ENCODE measurements around the gene SUCLG2. TPM values are rescaled to one million over a fixed set of nuclear protein-coding genes. Genes with fewer than 3 reads are reported as not detected.

The SUCLG2 gene
- total and polyA plus RNA-seq, 10 of the 15 experiments (the other 5 are each of a cell fraction or from before 2014, with no cell fraction given), result 17.8 to 50.9 (median 37.2) TPM

GRCh38 chr3:67654099-67654843 is at the start of gene SUCLG2 (continued):
- TF ChIP-seq, protein P1, sequence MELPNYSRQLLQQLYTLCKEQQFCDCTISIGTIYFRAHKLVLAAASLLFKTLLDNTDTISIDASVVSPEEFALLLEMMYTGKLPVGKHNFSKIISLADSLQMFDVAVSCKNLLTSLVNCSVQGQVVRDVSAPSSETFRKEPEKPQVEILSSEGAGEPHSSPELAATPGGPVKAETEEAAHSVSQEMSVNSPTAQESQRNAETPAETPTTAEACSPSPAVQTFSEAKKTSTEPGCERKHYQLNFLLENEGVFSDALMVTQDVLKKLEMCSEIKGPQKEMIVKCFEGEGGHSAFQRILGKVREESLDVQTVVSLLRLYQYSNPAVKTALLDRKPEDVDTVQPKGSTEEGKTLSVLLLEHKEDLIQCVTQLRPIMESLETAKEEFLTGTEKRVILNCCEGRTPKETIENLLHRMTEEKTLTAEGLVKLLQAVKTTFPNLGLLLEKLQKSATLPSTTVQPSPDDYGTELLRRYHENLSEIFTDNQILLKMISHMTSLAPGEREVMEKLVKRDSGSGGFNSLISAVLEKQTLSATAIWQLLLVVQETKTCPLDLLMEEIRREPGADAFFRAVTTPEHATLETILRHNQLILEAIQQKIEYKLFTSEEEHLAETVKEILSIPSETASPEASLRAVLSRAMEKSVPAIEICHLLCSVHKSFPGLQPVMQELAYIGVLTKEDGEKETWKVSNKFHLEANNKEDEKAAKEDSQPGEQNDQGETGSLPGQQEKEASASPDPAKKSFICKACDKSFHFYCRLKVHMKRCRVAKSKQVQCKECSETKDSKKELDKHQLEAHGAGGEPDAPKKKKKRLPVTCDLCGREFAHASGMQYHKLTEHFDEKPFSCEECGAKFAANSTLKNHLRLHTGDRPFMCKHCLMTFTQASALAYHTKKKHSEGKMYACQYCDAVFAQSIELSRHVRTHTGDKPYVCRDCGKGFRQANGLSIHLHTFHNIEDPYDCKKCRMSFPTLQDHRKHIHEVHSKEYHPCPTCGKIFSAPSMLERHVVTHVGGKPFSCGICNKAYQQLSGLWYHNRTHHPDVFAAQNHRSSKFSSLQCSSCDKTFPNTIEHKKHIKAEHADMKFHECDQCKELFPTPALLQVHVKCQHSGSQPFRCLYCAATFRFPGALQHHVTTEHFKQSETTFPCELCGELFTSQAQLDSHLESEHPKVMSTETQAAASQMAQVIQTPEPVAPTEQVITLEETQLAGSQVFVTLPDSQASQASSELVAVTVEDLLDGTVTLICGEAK (IDR thresholded peaks at IDR 0.05; ENCODE audit: borderline replicate concordance), result no peak
- TF ChIP-seq MTA3 (IDR thresholded peaks at IDR 0.05; ENCODE audit: borderline replicate concordance, low read length), result no peak
- peak; percentile 86 for TF ChIP-seq GATAD2B (conservative IDR thresholded peaks at IDR 0.05; ENCODE audit: low read depth)
- no peak for TF ChIP-seq TARDBP (IDR thresholded peaks at IDR 0.05; ENCODE audit: borderline replicate concordance)
- TF ChIP-seq ZZZ3 (IDR thresholded peaks at IDR 0.05; ENCODE audit: control insufficient read depth, insufficient read length, low read depth), result no peak
- TF ChIP-seq NR2C1 (IDR thresholded peaks at IDR 0.05), result peak; percentile 49
- no peak for TF ChIP-seq KAT2A (conservative IDR thresholded peaks at IDR 0.05; ENCODE audit: control insufficient read depth, low read depth, low read length)
- 0 out of 2 replicates have a peak, but pooled peaks have one; percentile 14 for TF ChIP-seq ZSCAN29 (IDR thresholded peaks at IDR 0.05)
- no peak for TF ChIP-seq ZNF592 (IDR thresholded peaks at IDR 0.05)
- peak; percentile 17; the same call in 1 of the 3 replicates for TF ChIP-seq POU2F2 (IDR thresholded peaks at IDR 0.05; ENCODE audit: borderline replicate concordance, low read depth, low read length)
- TF ChIP-seq ZNF217 (IDR thresholded peaks at IDR 0.05), result no peak
- no peak for TF ChIP-seq SUZ12 (IDR thresholded peaks at IDR 0.05; ENCODE audit: unreplicated experiment)
- TF ChIP-seq, protein P2, sequence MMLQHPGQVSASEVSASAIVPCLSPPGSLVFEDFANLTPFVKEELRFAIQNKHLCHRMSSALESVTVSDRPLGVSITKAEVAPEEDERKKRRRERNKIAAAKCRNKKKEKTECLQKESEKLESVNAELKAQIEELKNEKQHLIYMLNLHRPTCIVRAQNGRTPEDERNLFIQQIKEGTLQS (IDR thresholded peaks at IDR 0.05; ENCODE audit: borderline replicate concordance, extremely low read depth, low read depth, low read length), result no peak
- peak; percentile 94 for TF ChIP-seq NR2F1 (conservative IDR thresholded peaks at IDR 0.05)
- peak; percentile 22; the same call in 1 of the 2 replicates for TF ChIP-seq MAX (IDR thresholded peaks at IDR 0.05; ENCODE audit: low read depth, low read length)
- TF ChIP-seq POLR2AphosphoS5 (IDR thresholded peaks at IDR 0.05; ENCODE audit: low read length), result 0 out of 2 replicates have a peak, but pooled peaks have one; percentile 73
- TF ChIP-seq SMAD1 (IDR thresholded peaks at IDR 0.05; ENCODE audit: low read depth, partially characterized antibody), result no peak
- peak; percentile 75; the same call in 1 of the 2 replicates for TF ChIP-seq ASH2L (IDR thresholded peaks at IDR 0.05; ENCODE audit: borderline replicate concordance, low read depth)
- TF ChIP-seq, protein P3, sequence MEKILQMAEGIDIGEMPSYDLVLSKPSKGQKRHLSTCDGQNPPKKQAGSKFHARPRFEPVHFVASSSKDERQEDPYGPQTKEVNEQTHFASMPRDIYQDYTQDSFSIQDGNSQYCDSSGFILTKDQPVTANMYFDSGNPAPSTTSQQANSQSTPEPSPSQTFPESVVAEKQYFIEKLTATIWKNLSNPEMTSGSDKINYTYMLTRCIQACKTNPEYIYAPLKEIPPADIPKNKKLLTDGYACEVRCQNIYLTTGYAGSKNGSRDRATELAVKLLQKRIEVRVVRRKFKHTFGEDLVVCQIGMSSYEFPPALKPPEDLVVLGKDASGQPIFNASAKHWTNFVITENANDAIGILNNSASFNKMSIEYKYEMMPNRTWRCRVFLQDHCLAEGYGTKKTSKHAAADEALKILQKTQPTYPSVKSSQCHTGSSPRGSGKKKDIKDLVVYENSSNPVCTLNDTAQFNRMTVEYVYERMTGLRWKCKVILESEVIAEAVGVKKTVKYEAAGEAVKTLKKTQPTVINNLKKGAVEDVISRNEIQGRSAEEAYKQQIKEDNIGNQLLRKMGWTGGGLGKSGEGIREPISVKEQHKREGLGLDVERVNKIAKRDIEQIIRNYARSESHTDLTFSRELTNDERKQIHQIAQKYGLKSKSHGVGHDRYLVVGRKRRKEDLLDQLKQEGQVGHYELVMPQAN (conservative IDR thresholded peaks at IDR 0.05), result peak; percentile 82
